Inflammatory macrophage treated with lipopolysaccharide for 1 hour (primary cell): ENCODE results near the gene FAM3D.

Experiments used
- DNase-seq, 2 donors: peaks; one replicate each; pipeline ENCODE4 v3.0.0-alpha.2; 2020 to 2022

The FAM3D gene

GRCh38 chr3:58652624-58653023 lies 13.9 kb downstream of the FAM3D start:
- no peak for DNase-seq

GRCh38 chr3:58651276-58651675 lies 15.3 kb downstream of the FAM3D start:
- no peak for DNase-seq

GRCh38 chr3:58647381-58648141 lies 19.0 kb downstream of the FAM3D start:
- no peak for DNase-seq

GRCh38 chr3:58646503-58646902 lies 20.1 kb downstream of the FAM3D start:
- no peak for DNase-seq

GRCh38 chr3:58645726-58646125 lies 20.8 kb downstream of the FAM3D start:
- DNase-seq: no peak

GRCh38 chr3:58642846-58643245 lies 23.7 kb downstream of the FAM3D start:
- no peak for DNase-seq

GRCh38 chr3:58640700-58641372 lies 25.7 kb downstream of the FAM3D start:
- DNase-seq: peak; percentile 32 to 81

- DNase-seq: no peak
Observed at GRCh38 chr3:58639842-58640241, 26.7 kb downstream of the FAM3D start.

- DNase-seq: no peak
Observed at GRCh38 chr3:58639001-58639400, 27.6 kb downstream of the FAM3D start.

GRCh38 chr3:58638591-58638990 lies 28.0 kb downstream of the FAM3D start:
- DNase-seq: no peak

GRCh38 chr3:58637509-58637908 lies 29.1 kb downstream of the FAM3D start:
- DNase-seq: no peak

- DNase-seq: no peak
Observed at GRCh38 chr3:58635371-58636285, 30.9 kb downstream of the FAM3D start.

GRCh38 chr3:58633157-58633865 lies 33.3 kb downstream of the FAM3D start:
- DNase-seq: no peak

GRCh38 chr3:58631742-58632141 lies 34.8 kb downstream of the FAM3D start:
- DNase-seq: no peak

GRCh38 chr3:58630710-58631092 lies 35.9 kb downstream of the FAM3D start:
- DNase-seq: no peak

- DNase-seq: peak; percentile 79 to 91
Observed at GRCh38 chr3:58630076-58630709, 36.4 kb downstream of the FAM3D start.

GRCh38 chr3:58629629-58630028 lies 36.9 kb downstream of the FAM3D start:
- no peak for DNase-seq

GRCh38 chr3:58628823-58629562 lies 37.6 kb downstream of the FAM3D start:
- DNase-seq: no peak

GRCh38 chr3:58627941-58628340 lies 38.6 kb downstream of the FAM3D start:
- no peak for DNase-seq

- DNase-seq: no peak
Observed at GRCh38 chr3:58627570-58627885, 39.0 kb downstream of the FAM3D start.

GRCh38 chr3:58626841-58627569 lies 39.6 kb downstream of the FAM3D start:
- DNase-seq: no peak
